H9 (cell line): ENCODE data around the gene HEATR5A. TPM values are rescaled to one million over a fixed set of nuclear protein-coding genes. Genes with fewer than 3 reads are reported as not detected.

ENCODE experiments used
- DNase-seq: peaks from one replicate; pipeline ENCODE4 v3.0.0-alpha.2; 2017
- H2AFZ ChIP-seq: one replicate; pipeline ENCODE4 v1.6.1; 2013; ENCODE audit warnings: mild to moderate bottlenecking, low read length, control low read depth, moderate library complexity
- H2AK5ac ChIP-seq: 2 replicates; pipeline ENCODE4 v1.6.1; 2013; ENCODE audit warnings: low read length, control low read depth, mixed read lengths; ENCODE audit not compliant: insufficient read length
- H2BK120ac ChIP-seq: one replicate; pipeline ENCODE4 v1.6.1; 2013; ENCODE audit warnings: low read depth, mild to moderate bottlenecking, low read length, control low read depth, inconsistent platforms; ENCODE audit not compliant: poor library complexity, severe bottlenecking
- H2BK12ac ChIP-seq: 2 replicates; pipeline ENCODE4 v1.6.1; 2013; ENCODE audit warnings: low read length, control low read depth, mixed read lengths, low read depth; ENCODE audit not compliant: insufficient read length
- H2BK15ac ChIP-seq: 2 replicates; pipeline ENCODE4 v1.6.1; 2013; ENCODE audit warnings: low read depth, low read length, control low read depth
- H2BK20ac ChIP-seq: one replicate; pipeline ENCODE4 v1.6.1; 2013; ENCODE audit warnings: low read depth, mild to moderate bottlenecking, low read length, control low read depth, inconsistent platforms; ENCODE audit not compliant: poor library complexity, severe bottlenecking
- H2BK5ac ChIP-seq: 2 replicates; pipeline ENCODE4 v1.6.1; 2013; ENCODE audit warnings: low read length, control low read depth, mixed read lengths; ENCODE audit not compliant: insufficient read length
- H3K14ac ChIP-seq: 2 replicates; pipeline ENCODE4 v1.6.1; 2013; ENCODE audit warnings: low read length, control low read depth; ENCODE audit not compliant: insufficient read depth
- H3K18ac ChIP-seq: 2 replicates; pipeline ENCODE4 v1.6.1; 2013; ENCODE audit warnings: low read depth, mild to moderate bottlenecking, mixed read lengths, low read length, control low read depth; ENCODE audit not compliant: insufficient read length
- H3K23ac ChIP-seq: 2 replicates; pipeline ENCODE4 v1.6.1; 2013; ENCODE audit warnings: low read length, control low read depth, mixed read lengths, low read depth; ENCODE audit not compliant: insufficient read length
- H3K23me2 ChIP-seq: 2 replicates; pipeline ENCODE4 v1.6.1; 2013; ENCODE audit warnings: low read depth, mild to moderate bottlenecking, mixed read lengths, low read length, control low read depth; ENCODE audit not compliant: insufficient read length, poor library complexity, severe bottlenecking
- H3K27ac ChIP-seq: 2 replicates; pipeline ENCODE4 v1.5.1; 2013; ENCODE audit warnings: low read length, control low read depth, mixed read lengths, low read depth; ENCODE audit not compliant: insufficient read length
- H3K27me3 ChIP-seq: 2 replicates; pipeline ENCODE4 v1.6.1; 2013; ENCODE audit warnings: low read length, control low read depth, inconsistent platforms; ENCODE audit not compliant: insufficient read depth
- H3K4ac ChIP-seq: 2 replicates; pipeline ENCODE4 v1.6.1; 2013; ENCODE audit warnings: low read depth, mild to moderate bottlenecking, control low read depth, inconsistent platforms, low read length, moderate library complexity
- H3K4me1 ChIP-seq: 2 replicates; pipeline ENCODE4 v1.6.1; 2013; ENCODE audit warnings: low read length, control low read depth, inconsistent platforms; ENCODE audit not compliant: insufficient read depth
- H3K4me2 ChIP-seq: 2 replicates; pipeline ENCODE4 v1.6.1; 2013; ENCODE audit warnings: low read length, control low read depth, mixed read lengths; ENCODE audit not compliant: insufficient read length, insufficient read depth
- H3K56ac ChIP-seq: 2 replicates; pipeline ENCODE4 v1.6.1; 2013; ENCODE audit warnings: low read depth, mild to moderate bottlenecking, mixed read lengths, low read length, control low read depth; ENCODE audit not compliant: insufficient read length
- H3K79me1 ChIP-seq: 2 replicates; pipeline ENCODE4 v1.6.1; 2013; ENCODE audit warnings: low read depth, mild to moderate bottlenecking, moderate library complexity, low read length, control low read depth, inconsistent platforms; ENCODE audit not compliant: insufficient read depth, poor library complexity, severe bottlenecking
- H3K79me2 ChIP-seq: 2 replicates; pipeline ENCODE4 v1.6.1; 2013; ENCODE audit warnings: low read length, control low read depth, inconsistent platforms; ENCODE audit not compliant: insufficient read depth
- H3K9ac ChIP-seq: 2 replicates; pipeline ENCODE4 v1.6.1; 2013; ENCODE audit warnings: low read length, control low read depth, mixed read lengths; ENCODE audit not compliant: insufficient read length; ENCODE audit errors: extremely low read depth
- H3K9me3 ChIP-seq: one replicate; pipeline ENCODE4 v1.6.1; 2013; ENCODE audit warnings: low read depth, low read length, inconsistent platforms; ENCODE audit not compliant: control insufficient read depth
- H3T11ph ChIP-seq: one replicate; pipeline ENCODE4 v1.6.1; 2013; ENCODE audit warnings: mild to moderate bottlenecking, low read length, control low read depth, inconsistent platforms
- H4K20me1 ChIP-seq: one replicate; pipeline ENCODE4 v1.6.1; 2013; ENCODE audit not compliant: control insufficient read depth, insufficient read length, insufficient read depth
- H4K5ac ChIP-seq: 2 replicates; pipeline ENCODE4 v1.6.1; 2013; ENCODE audit warnings: low read depth, mild to moderate bottlenecking, mixed read lengths, low read length, control low read depth; ENCODE audit not compliant: insufficient read length
- H4K8ac ChIP-seq: replicated peaks from 2 replicates; pipeline ENCODE4 v1.6.1; 2013; ENCODE audit warnings: low read length, control low read depth, mixed read lengths, low read depth; ENCODE audit not compliant: insufficient read length
- H4K91ac ChIP-seq: 2 replicates; pipeline ENCODE4 v1.6.1; 2013; ENCODE audit warnings: low read depth, mild to moderate bottlenecking, moderate library complexity, mixed read lengths, low read length, control low read depth; ENCODE audit not compliant: insufficient read length
- H3K27ac Mint-ChIP-seq, 3 experiments: 2 replicates in 2 of 3; 3 replicates in 1 of 3; pipeline ENCODE4 v1.8.0; 2020 to 2021; ENCODE audit warnings: mixed read lengths in 3 of 3, mild to moderate bottlenecking in 1 of 3, moderate library complexity in 1 of 3
- H3K27me3 Mint-ChIP-seq: 2 replicates; pipeline ENCODE4 v1.8.0; 2021; ENCODE audit warnings: low read depth, mild to moderate bottlenecking, moderate library complexity, mixed read lengths
- H3K36me3 Mint-ChIP-seq, 3 experiments: 2 replicates in 2 of 3; 3 replicates in 1 of 3; pipeline ENCODE4 v1.8.0; 2020 to 2021; ENCODE audit warnings: low read depth in 3 of 3, mixed read lengths in 3 of 3; ENCODE audit not compliant: insufficient read depth in 1 of 3
- H3K4me1 Mint-ChIP-seq, 2 experiments: 2 replicates each; pipeline ENCODE4 v1.8.0; 2020; ENCODE audit warnings: mixed read lengths in 2 of 2
- H3K4me3 Mint-ChIP-seq, 2 experiments: 2 replicates in 1 of 2; 3 replicates in 1 of 2; pipeline ENCODE4 v1.8.0; 2020 to 2021; ENCODE audit warnings: mild to moderate bottlenecking in 2 of 2, mixed read lengths in 2 of 2, moderate library complexity in 1 of 2
- H3K9me3 Mint-ChIP-seq, 2 experiments: 2 replicates in 1 of 2; 3 replicates in 1 of 2; pipeline ENCODE4 v1.8.0; 2020; ENCODE audit warnings: mild to moderate bottlenecking in 2 of 2, mixed read lengths in 2 of 2, moderate library complexity in 1 of 2
- CTCF ChIP-seq: fragments of 200-600 bp; sonication (generic); conservative IDR thresholded peaks from 3 replicates; pipeline ENCODE4 v1.8.0; 2021; ENCODE audit warnings: antibody characterized with exemption, mild to moderate bottlenecking
- total RNA-seq: library from RNA; stranded (reverse); gene quantifications from 2 replicates; pipeline ENCODE4 v1.2.1, GENCODE V29; 2021

Gene HEATR5A
- total RNA-seq, 1 experiment from 2014 or later = 21.2 TPM

- H4K20me1 ChIP-seq = no peaks in the 10 kb centered on the region
- H4K91ac ChIP-seq = no peak overlapping the region
- no peak for TF ChIP-seq CTCF
- H3K4ac ChIP-seq = no peak overlapping the region
- no peaks in the 10 kb centered on the region for H3K9me3 ChIP-seq
- no peak overlapping the region for H3K9ac ChIP-seq
- no peak overlapping the region for H2BK15ac ChIP-seq
- Mint-ChIP-seq H3K36me3 (peaks cover 3 to 13% (median 5%) of the 10 kb centered on the region in 3 experiments; a peak in 5 of 7 replicates), H3K4me1 (no peaks in the 10 kb centered on the region), H3K9me3 (peaks cover 2% of the 10 kb centered on the region in 2 experiments; a peak in 2 of 5 replicates), H3K4me3 (no peak overlapping the region), H3K27me3 (no peaks in the 10 kb centered on the region), H3K27ac (0 out of 7 replicates have a peak overlapping the region, but pooled peaks of 1 of the 3 experiments have one; percentile 6)
- H3K14ac ChIP-seq = no peak overlapping the region
- H3T11ph ChIP-seq = no peak overlapping the region
- no peak overlapping the region for H2BK20ac ChIP-seq
- no peak overlapping the region for H2AFZ ChIP-seq
- no peak overlapping the region for H3K27ac ChIP-seq
- no peak overlapping the region for H3K23ac ChIP-seq
- no peak overlapping the region for H2BK120ac ChIP-seq
- no peak overlapping the region for H2BK12ac ChIP-seq
- H3K79me1 ChIP-seq = no peaks in the 10 kb centered on the region
- no peaks in the 10 kb centered on the region for H3K27me3 ChIP-seq
- no peak for DNase-seq
- no peaks in the 10 kb centered on the region for H3K4me1 ChIP-seq
- H2AK5ac ChIP-seq = no peak overlapping the region
- no peaks in the 10 kb centered on the region for H3K23me2 ChIP-seq
- H3K56ac ChIP-seq = no peak overlapping the region
- no peak overlapping the region for H3K4me2 ChIP-seq
- no peak overlapping the region for H4K8ac ChIP-seq
- no peaks in the 10 kb centered on the region for H3K79me2 ChIP-seq
- H3K18ac ChIP-seq = no peak overlapping the region
- no peak overlapping the region for H2BK5ac ChIP-seq
- no peak overlapping the region for H4K5ac ChIP-seq
Observed at GRCh38 chr14:31339743-31340142, 80.6 kb downstream of the HEATR5A start.
